GM13976 (cell line): ENCODE data around the gene BRD9.

Experiments used
- DNase-seq: peaks from one replicate; pipeline ENCODE4 v3.0.0; 2012; ENCODE audit warnings: low spot score
- in situ Hi-C: fragments of 300-500 bp; cut with MboI; formaldehyde crosslinking; loops from one replicate; pipeline ENCODE4 v1.12.0; 2022; ENCODE audit warnings: low sequenced_read_pairs, mixed read lengths, inconsistent platforms; ENCODE audit not compliant: unreplicated experiment
- TF ChIP-seq, protein P1 (sequence below): IDR thresholded peaks from 2 replicates; pipeline ENCODE4 v1.5.1; 2012; ENCODE audit warnings: borderline replicate concordance, mild to moderate bottlenecking; ENCODE audit not compliant: insufficient read depth; ENCODE audit errors: extremely low read depth, missing control alignments, control extremely low read depth

The BRD9 gene

DNA sequence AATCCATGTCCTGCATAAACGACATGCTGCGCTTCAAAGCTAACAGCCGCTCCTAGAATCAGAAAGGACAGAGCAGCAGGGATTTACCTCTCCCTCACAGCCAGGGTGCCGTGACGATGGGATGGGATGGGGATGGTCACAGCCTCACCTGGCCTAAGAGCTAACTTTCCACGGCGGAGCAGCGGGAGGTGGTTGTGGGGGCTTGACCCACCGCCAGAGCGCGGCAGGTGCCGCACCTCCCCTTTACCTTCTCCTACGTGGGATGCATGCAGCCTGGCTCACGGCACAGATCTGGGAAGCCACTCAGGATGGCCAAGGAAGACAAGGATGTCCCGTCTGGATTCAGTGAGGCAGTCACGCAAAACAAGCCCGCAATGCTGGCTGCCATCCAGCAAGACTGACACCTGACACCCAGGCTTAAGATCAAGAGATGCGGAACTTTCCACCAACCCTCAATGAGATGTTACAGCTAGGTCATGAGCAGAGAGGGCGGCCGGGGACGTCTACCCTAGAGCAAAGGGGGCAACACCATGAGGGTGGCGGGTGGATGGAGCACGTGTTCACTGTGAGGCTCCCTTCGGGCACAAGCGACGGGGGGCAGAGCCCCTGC is 5.8 kb downstream of the BRD9 start:
- TF ChIP-seq, protein P1, sequence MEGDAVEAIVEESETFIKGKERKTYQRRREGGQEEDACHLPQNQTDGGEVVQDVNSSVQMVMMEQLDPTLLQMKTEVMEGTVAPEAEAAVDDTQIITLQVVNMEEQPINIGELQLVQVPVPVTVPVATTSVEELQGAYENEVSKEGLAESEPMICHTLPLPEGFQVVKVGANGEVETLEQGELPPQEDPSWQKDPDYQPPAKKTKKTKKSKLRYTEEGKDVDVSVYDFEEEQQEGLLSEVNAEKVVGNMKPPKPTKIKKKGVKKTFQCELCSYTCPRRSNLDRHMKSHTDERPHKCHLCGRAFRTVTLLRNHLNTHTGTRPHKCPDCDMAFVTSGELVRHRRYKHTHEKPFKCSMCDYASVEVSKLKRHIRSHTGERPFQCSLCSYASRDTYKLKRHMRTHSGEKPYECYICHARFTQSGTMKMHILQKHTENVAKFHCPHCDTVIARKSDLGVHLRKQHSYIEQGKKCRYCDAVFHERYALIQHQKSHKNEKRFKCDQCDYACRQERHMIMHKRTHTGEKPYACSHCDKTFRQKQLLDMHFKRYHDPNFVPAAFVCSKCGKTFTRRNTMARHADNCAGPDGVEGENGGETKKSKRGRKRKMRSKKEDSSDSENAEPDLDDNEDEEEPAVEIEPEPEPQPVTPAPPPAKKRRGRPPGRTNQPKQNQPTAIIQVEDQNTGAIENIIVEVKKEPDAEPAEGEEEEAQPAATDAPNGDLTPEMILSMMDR: no peak
- in situ Hi-C loops: no loop called here
- DNase-seq: no peak

DNA sequence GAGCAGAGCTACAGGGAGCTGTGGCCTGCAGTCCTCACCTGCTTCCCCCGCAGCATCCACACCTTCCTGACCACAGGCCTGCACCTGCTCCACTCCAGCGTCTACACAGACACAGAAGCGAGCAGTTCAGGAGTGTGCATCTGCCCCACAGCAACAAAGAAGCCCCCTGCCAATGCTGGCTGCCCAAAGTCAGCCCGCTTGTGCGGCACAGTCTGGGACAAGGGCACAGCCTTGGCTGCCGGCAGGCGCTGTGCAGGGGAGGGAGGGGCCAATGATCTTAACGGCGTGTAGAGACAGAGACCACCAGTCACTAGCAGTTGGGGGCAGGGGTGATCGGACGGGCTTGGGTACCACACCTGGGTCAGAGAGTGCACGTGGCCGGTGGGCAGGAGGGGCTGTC is 6.6 kb downstream of the BRD9 start:
- TF ChIP-seq, protein P1: no peak
- in situ Hi-C loops: no loop called here

DNA sequence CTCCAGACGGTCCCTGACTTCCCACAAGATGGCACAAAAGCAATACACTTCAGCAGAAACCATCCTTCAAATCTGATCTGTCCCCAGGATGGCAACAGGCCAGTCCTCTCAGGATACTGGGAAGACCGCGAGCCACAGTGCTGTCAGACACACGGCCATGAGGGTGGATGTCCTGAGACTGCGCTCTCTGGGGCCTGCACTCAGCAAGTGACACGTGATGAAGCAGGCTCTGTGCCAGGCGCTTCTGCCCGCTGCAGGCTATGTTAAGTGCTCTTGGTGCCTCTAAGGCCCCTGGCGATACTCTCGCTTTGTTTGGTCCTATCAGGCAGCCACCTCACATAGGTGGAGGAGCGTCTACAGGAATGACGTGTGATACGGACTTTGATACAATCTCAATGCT is 7.1 kb downstream of the BRD9 start:
- TF ChIP-seq, protein P1: no peak
- in situ Hi-C loops: no loop called here
- no peak for DNase-seq

More for the DNA sequence above, 6.6 kb downstream of the BRD9 start:
- DNase-seq: no peak

DNA sequence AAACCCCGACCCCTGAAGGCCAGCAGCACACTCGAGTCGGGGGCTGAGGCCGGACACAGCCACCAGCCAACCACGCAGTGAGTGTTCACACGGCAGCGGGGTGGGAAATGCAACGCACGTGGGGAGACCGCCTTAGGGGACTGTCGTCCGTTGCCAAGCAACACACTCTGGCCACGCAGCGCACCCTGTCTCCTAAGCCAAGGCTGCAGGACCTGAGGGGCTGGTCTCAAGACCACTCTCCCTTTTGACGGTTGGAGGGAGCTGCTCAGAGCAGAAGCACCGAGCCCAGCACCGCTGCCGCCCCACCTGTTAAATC is 7.5 kb downstream of the BRD9 start:
- TF ChIP-seq, protein P1: no peak
- no peak for DNase-seq
- in situ Hi-C loops: no loop called here

DNA sequence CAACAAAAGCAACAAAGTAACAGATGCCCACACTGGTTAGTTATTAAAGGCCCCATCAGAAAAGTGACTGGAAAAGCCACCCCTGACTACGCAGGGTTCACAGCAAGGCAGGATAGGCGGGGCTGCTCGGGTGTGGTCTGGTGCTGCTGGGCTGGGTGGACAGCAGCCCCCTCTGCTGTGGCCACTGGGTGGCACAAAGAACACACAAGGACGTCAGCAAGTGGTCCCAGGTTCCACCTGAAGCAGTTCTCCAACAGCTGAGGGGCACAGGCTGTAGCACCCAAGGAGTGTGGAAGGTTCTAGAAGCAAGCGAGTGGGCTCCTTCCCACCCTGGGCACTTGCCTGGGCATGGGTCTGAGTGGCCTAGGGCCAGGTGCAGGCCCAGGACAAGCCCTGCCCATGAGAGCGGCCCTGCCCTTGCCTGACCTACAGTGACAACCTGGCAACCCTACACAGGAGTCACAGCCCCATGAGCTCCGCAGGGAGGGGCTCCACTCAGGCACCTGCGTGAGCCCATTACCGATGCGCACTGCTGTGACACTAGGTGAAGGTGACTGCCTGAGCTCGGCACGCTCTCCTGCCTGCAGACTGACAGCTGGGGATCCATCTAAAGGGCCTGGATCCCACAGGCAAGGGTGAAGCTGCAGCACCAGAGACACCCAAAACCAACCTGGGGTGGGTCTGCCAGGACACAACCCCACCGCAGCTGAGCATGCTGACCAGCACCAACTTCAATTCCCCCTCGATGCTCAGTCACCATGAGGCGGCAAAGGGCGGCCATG is 8.1 kb downstream of the BRD9 start:
- no peak for DNase-seq
- in situ Hi-C loops: no loop called here
- TF ChIP-seq, protein P1: no peak

DNA sequence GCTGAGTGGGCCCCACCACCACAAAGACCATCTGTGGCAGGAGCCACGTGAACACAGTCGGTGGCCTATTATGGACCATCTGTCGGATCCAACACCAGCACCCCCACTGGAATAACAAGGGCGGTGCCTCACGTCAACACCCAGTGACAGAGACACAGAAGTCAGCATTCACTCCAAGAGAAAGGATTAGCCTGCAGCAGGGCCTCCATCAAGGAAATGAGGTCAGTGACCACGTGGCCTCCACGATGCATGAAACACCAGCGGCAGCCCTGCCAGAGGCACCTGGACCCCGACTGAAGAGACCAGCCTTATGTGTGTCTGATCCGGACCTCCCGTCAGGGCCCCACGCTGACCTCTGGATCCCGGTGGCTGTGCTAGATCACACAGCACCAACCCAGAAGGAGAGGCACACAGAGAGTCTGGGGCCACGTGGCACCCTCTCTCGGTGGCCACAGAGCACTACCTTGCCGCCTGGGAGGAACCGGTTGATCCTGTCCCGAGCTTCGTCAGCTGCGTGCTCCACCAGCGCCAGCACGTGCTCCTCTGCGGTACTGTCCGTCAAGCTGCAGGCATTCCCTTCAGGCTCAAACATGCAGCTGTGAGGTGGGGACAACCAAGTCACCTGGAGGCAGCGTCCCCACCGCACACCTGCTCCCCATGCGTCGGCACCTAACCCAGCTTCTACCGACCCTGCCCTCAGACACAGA is 9.0 kb downstream of the BRD9 start:
- in situ Hi-C loops: no loop called here

More for the DNA sequence above, 9.0 kb downstream of the BRD9 start:
- no peak for DNase-seq
- TF ChIP-seq, protein P1: no peak
